A673 (cell line): ENCODE measurements around the gene FAIM. TPM values are rescaled to one million over a fixed set of nuclear protein-coding genes. Genes with fewer than 3 reads are reported as not detected.
A peak's percentile ranks its signal among the peaks of the same experiment; 100 is the strongest.
"Not testable (repeated sequence)": the region's sequence is repeated elsewhere in the genome, so short reads cannot be mapped to it uniquely, and the experiment has no call there.

ENCODE experiments used
- BruUV-seq: library from RNA; stranded (reverse); fragments of 400-500 nt; replicated peaks from 2 replicates; lab custom pipeline; 2021; lab: Mats Ljungman, UMichigan
- CTCF ChIA-PET: fragments of 300-600 bp; sonication (Branson Sonifier 250); formaldehyde crosslinking; loops from one replicate; lab custom pipeline; 2022; ENCODE audit warnings: antibody characterized with exemption; lab: Charles Lee
- POLR2A ChIA-PET: fragments of 300-600 bp; sonication (Branson Sonifier 250); formaldehyde crosslinking; loops from one replicate; lab custom pipeline; 2022; ENCODE audit warnings: antibody characterized with exemption; ENCODE audit not compliant: low non-redundant PET; lab: Charles Lee
- DNase-seq: peaks from one replicate; pipeline ENCODE4 v3.0.0-alpha.2; 2015; ENCODE audit warnings: low spot score
- H3K27ac ChIP-seq: fragments of 200-600 bp; sonication (generic); 2 replicates; pipeline ENCODE4 v1.5.1; 2016; ENCODE audit warnings: mixed run types, low read depth, mild to moderate bottlenecking, mixed read lengths, antibody characterized with exemption, low read length; ENCODE audit not compliant: poor library complexity, severe bottlenecking
- H3K27me3 ChIP-seq: fragments of 200-600 bp; sonication (generic); replicated peaks from 2 replicates; pipeline ENCODE4 v1.6.1; 2017; ENCODE audit warnings: mixed run types, low read depth, mild to moderate bottlenecking, mixed read lengths, antibody characterized with exemption, low read length; ENCODE audit not compliant: insufficient read depth, poor library complexity
- H3K36me3 ChIP-seq: fragments of 200-600 bp; sonication (generic); 2 replicates; pipeline ENCODE4 v1.6.1; 2016; ENCODE audit warnings: mixed run types, mild to moderate bottlenecking, mixed read lengths, antibody characterized with exemption, low read length; ENCODE audit not compliant: insufficient read depth, poor library complexity, severe bottlenecking
- H3K4me1 ChIP-seq: fragments of 200-600 bp; sonication (generic); 2 replicates; pipeline ENCODE4 v1.6.1; 2017; ENCODE audit warnings: mixed run types, mild to moderate bottlenecking, mixed read lengths, antibody characterized with exemption, low read length; ENCODE audit not compliant: insufficient read depth, poor library complexity, severe bottlenecking
- H3K4me3 ChIP-seq: fragments of 200-600 bp; sonication (generic); 2 replicates; pipeline ENCODE4 v1.5.1; 2016; ENCODE audit warnings: low read depth, mixed run types, mild to moderate bottlenecking, mixed read lengths, low read length; ENCODE audit not compliant: poor library complexity, severe bottlenecking
- H3K9me3 ChIP-seq: fragments of 200-600 bp; sonication (generic); 2 replicates; pipeline ENCODE4 v1.6.1; 2016; ENCODE audit warnings: mixed run types, low read depth, mild to moderate bottlenecking, mixed read lengths, antibody characterized with exemption, low read length; ENCODE audit not compliant: poor library complexity, severe bottlenecking
- CTCF ChIP-seq: fragments of 300-800, 200-600 bp; sonication (generic); conservative IDR thresholded peaks from 2 replicates; pipeline ENCODE4 v1.5.1; 2017; ENCODE audit warnings: low read depth, mild to moderate bottlenecking, antibody characterized with exemption, low read length, moderate library complexity, mixed read lengths
- EZH2 ChIP-seq: fragments of 200-600 bp; sonication (generic); IDR thresholded peaks from 2 replicates; pipeline ENCODE4 v1.6.1; 2017; ENCODE audit warnings: borderline replicate concordance, low read depth, mild to moderate bottlenecking, mixed read lengths, antibody characterized with exemption, low read length; ENCODE audit not compliant: poor library complexity, severe bottlenecking
- intact Hi-C: fragments of 100-400 bp; cut with micrococcal nuclease; formaldehyde crosslinking; loops from one replicate; pipeline ENCODE4 v1.10.0; 2022; ENCODE audit not compliant: unreplicated experiment
- total RNA-seq: library from RNA; stranded (reverse); gene quantifications from 2 replicates; pipeline ENCODE4 v1.2.3, GENCODE V29; 2021

The FAIM gene
- total RNA-seq, 1 experiment from 2014 or later = 15.0 TPM

GRCh38 chr3:138593488-138594149 is 15.0 kb upstream of the FAIM start:
- Histone ChIP-seq H3K4me1 (peaks cover 3% of the 10 kb centered on the region), H3K27me3 (no peaks in the 10 kb centered on the region), H3K4me3 (peak overlapping the region; percentile 65), H3K27ac (peak overlapping the region; percentile 78), H3K9me3 (no peaks in the 10 kb centered on the region), H3K36me3 (no peaks in the 10 kb centered on the region)
- ChIA-PET POLR2A (interaction anchor here (0.5 to 1.0 kb wide), 2 partner anchors 265 to 322 kb away, joined by 4 to 7 read pairs; no protein-coding TSS in a partner anchor), CTCF (interaction anchor here (0.6 to 2.3 kb wide), 8 partner anchors 9 to 342 kb away, joined by 3 to 38 read pairs (median 5); no protein-coding TSS in a partner anchor)
- no peak for TF ChIP-seq CTCF
- no peak for TF ChIP-seq EZH2
- DNase-seq = peak; percentile 20
- BruUV-seq = TSS peak; percentile 64
- intact Hi-C loops = loop anchor here (1.0 to 10.0 kb wide), 5 partner anchors 116 to 731 kb away; no protein-coding TSS in a partner anchor

- TF ChIP-seq EZH2 (no peak), CTCF (peak; percentile 90)
- peak; percentile 96 for DNase-seq
- H3K27me3 ChIP-seq = no peaks in the 10 kb centered on the region
- intact Hi-C loops = loop anchor here (1.0 to 10.0 kb wide), 5 partner anchors 117 to 730 kb away; no protein-coding TSS in a partner anchor
- peaks cover 3% of the 10 kb centered on the region for H3K4me1 ChIP-seq
- peak within 1 kb of the TSS; percentile 65 for H3K4me3 ChIP-seq
- POLR2A ChIA-PET = interaction anchor here (1.0 kb wide), 1 partner anchor 321 kb away, joined by 7 read pairs; no protein-coding TSS in a partner anchor
- H3K36me3 ChIP-seq = no peaks in the 10 kb centered on the region
- BruUV-seq = no TSS peak
- H3K27ac ChIP-seq = peak within 1 kb of the TSS; percentile 78
- CTCF ChIA-PET = interaction anchor here (0.6 to 2.3 kb wide), 10 partner anchors 9 to 711 kb away, joined by 3 to 38 read pairs (median 5); no protein-coding TSS in a partner anchor
- H3K9me3 ChIP-seq = no peaks in the 10 kb centered on the region
Observed at GRCh38 chr3:138594150-138594934, 14.2 kb upstream of the FAIM start, which contains the start of gene CEP70. CEP70 (minus strand) TSS chr3:138594260; CDS start chr3:138572927, 21,333 bp downstream.

GRCh38 chr3:138594935-138595610 is 13.5 kb upstream of the FAIM start:
- no peak for TF ChIP-seq CTCF
- TF ChIP-seq EZH2 = no peak
- BruUV-seq = no TSS peak
- DNase-seq = no peak
- H3K27me3 ChIP-seq = no peaks in the 10 kb centered on the region
- H3K4me1 ChIP-seq = peaks cover 3% of the 10 kb centered on the region
- ChIA-PET POLR2A (no interaction called here), CTCF (interaction anchor here (0.6 to 2.3 kb wide), 6 partner anchors 14 to 710 kb away, joined by 3 to 38 read pairs (median 13); no protein-coding TSS in a partner anchor)
- H3K4me3 ChIP-seq = peak overlapping the region; percentile 65
- H3K9me3 ChIP-seq = no peaks in the 10 kb centered on the region
- H3K36me3 ChIP-seq = no peaks in the 10 kb centered on the region
- no peak overlapping the region for H3K27ac ChIP-seq
- intact Hi-C loops = loop anchor here (1.0 to 10.0 kb wide), 5 partner anchors 118 to 730 kb away; no protein-coding TSS in a partner anchor

GRCh38 chr3:138597186-138597976 is 11.2 kb upstream of the FAIM start:
- BruUV-seq, CTCF ChIA-PET, H3K27ac ChIP-seq, POLR2A ChIA-PET, H3K9me3 ChIP-seq, H3K4me3 ChIP-seq, H3K27me3 ChIP-seq, H3K4me1 ChIP-seq, DNase-seq, H3K36me3 ChIP-seq: not testable (repeated sequence)
- intact Hi-C loops = loop anchor here (10.0 kb wide), 1 partner anchor 727 kb away; no protein-coding TSS in a partner anchor
